GM19452 (cell line): ENCODE results near the gene PLA2G15.

ENCODE experiments used
- ATAC-seq: cut with Tn5 transposase; IDR thresholded peaks from one replicate; pipeline ENCODE4 v1.9.1; 2021; ENCODE audit not compliant: unreplicated experiment

PLA2G15 gene

GRCh38 chr16:68244903-68245853 is at the start of gene PLA2G15:
Gene PLA2G15 (plus strand): TSS chr16:68245373. CDS start chr16:68245427, 54 bp downstream.
- peak; percentile 80 for ATAC-seq

GRCh38 chr16:68197250-68197649 is 47.9 kb upstream of the PLA2G15 start:
- no peak for ATAC-seq

GRCh38 chr16:68200088-68200783 is 44.9 kb upstream of the PLA2G15 start:
- no peak for ATAC-seq

GRCh38 chr16:68202091-68202519 is 43.1 kb upstream of the PLA2G15 start:
- no peak for ATAC-seq

GRCh38 chr16:68206245-68206644 is 38.9 kb upstream of the PLA2G15 start:
- no peak for ATAC-seq

- no peak for ATAC-seq
Observed at GRCh38 chr16:68214726-68215125, 30.4 kb upstream of the PLA2G15 start.

GRCh38 chr16:68215302-68215701 is 29.9 kb upstream of the PLA2G15 start:
- no peak for ATAC-seq

GRCh38 chr16:68216240-68216639 is 28.9 kb upstream of the PLA2G15 start:
- no peak for ATAC-seq

GRCh38 chr16:68217506-68217905 is 27.7 kb upstream of the PLA2G15 start:
- no peak for ATAC-seq

GRCh38 chr16:68219725-68220351 is 25.3 kb upstream of the PLA2G15 start:
- ATAC-seq: no peak

- ATAC-seq: no peak
Observed at GRCh38 chr16:68223072-68223471, 22.1 kb upstream of the PLA2G15 start.

- no peak for ATAC-seq
Observed at GRCh38 chr16:68226116-68226515, 19.1 kb upstream of the PLA2G15 start.

- ATAC-seq: no peak
Observed at GRCh38 chr16:68227183-68227793, 17.9 kb upstream of the PLA2G15 start.

GRCh38 chr16:68227850-68228553 is 17.2 kb upstream of the PLA2G15 start:
- no peak for ATAC-seq

- no peak for ATAC-seq
Observed at GRCh38 chr16:68228652-68229051, 16.5 kb upstream of the PLA2G15 start.

GRCh38 chr16:68229431-68230175 is 15.6 kb upstream of the PLA2G15 start:
- no peak for ATAC-seq

GRCh38 chr16:68230176-68230571 is 15.0 kb upstream of the PLA2G15 start:
- no peak for ATAC-seq

GRCh38 chr16:68230956-68231355 is 14.2 kb upstream of the PLA2G15 start:
- no peak for ATAC-seq

GRCh38 chr16:68231384-68232136 is 13.6 kb upstream of the PLA2G15 start:
- ATAC-seq: no peak
